ENCODE data around the gene PRKCQ. TPM values are rescaled to one million over a fixed set of nuclear protein-coding genes. Genes with fewer than 3 reads are reported as not detected.

The PRKCQ gene
- total and polyA plus RNA-seq, 11 donors, result 0.04 to 2.0 (median 0.13) TPM; not detected in 1

DNA sequence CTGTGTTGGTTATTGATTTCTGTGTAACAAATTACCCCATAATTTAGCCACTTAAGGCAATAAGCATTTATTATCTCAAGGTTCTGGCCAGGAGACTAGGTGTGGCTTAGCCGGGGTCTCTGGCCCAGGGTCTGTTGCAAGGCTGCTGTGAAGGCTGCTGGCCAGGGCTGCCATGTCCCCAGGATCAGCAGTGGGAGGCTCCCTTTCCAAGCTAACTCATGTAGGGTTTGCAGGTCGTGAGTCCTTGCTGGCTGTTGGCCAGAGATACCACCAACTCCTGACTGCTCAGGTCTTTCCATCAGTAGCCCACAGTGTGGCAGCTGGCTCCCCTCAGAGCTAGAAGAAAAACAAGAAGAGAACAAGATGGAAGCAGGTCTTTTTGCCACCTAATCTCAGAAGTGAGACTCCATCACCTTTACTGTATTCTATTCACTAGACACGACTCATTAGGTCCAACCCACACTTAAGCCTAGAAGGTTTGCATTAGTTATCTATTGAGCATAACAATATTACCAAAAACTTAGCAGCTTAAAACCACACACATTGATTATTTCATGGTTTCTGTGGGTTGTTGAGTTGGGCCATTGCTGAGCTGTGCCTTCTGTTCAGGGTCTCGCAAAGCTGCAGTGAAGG lies 191.7 kb downstream of the PRKCQ start:
- no peak overlapping the region for H3K4me3 ChIP-seq
- no peaks in the 10 kb centered on the region for H3K36me3 ChIP-seq
- no peak overlapping the region for H3K27ac ChIP-seq
- H3K27me3 ChIP-seq, result no peaks in the 10 kb centered on the region
- intact Hi-C loops (cut with DNase I), result no loop called here
- DNase-seq, result no peak
- 59 to 77% (median 65%) methylated on average over 4 of the region's 4 CpGs for WGBS, 4 donors
- ATAC-seq, result no peak
- H3K9me3 ChIP-seq, result peaks cover 0 to 30% (median 14%) of the 10 kb centered on the region in 12 donors
- TF ChIP-seq POLR2A (IDR thresholded peaks at IDR 0.05), result no peak
- TF ChIP-seq, protein P1, sequence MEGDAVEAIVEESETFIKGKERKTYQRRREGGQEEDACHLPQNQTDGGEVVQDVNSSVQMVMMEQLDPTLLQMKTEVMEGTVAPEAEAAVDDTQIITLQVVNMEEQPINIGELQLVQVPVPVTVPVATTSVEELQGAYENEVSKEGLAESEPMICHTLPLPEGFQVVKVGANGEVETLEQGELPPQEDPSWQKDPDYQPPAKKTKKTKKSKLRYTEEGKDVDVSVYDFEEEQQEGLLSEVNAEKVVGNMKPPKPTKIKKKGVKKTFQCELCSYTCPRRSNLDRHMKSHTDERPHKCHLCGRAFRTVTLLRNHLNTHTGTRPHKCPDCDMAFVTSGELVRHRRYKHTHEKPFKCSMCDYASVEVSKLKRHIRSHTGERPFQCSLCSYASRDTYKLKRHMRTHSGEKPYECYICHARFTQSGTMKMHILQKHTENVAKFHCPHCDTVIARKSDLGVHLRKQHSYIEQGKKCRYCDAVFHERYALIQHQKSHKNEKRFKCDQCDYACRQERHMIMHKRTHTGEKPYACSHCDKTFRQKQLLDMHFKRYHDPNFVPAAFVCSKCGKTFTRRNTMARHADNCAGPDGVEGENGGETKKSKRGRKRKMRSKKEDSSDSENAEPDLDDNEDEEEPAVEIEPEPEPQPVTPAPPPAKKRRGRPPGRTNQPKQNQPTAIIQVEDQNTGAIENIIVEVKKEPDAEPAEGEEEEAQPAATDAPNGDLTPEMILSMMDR (IDR thresholded peaks at IDR 0.05), result no peak
- peaks cover 0 to 22% (median 0%) of the 10 kb centered on the region in 12 donors for H3K4me1 ChIP-seq

GRCh38 chr10:6386960-6387359 lies 193.1 kb downstream of the PRKCQ start:
- TF ChIP-seq, protein P1 (IDR thresholded peaks at IDR 0.05), result no peak
- DNase-seq (no peak), ATAC-seq (no peak)
- Histone ChIP-seq H3K4me1 (peaks cover 0 to 37% (median 0%) of the 10 kb centered on the region in 12 donors), H3K27me3 (no peaks in the 10 kb centered on the region), H3K27ac (no peak overlapping the region), H3K36me3 (no peaks in the 10 kb centered on the region), H3K9me3 (peaks cover 0 to 30% (median 14%) of the 10 kb centered on the region in 12 donors), H3K4me3 (no peak overlapping the region)
- 90 to 94% (median 92%) methylated on average over 5 of the region's 5 CpGs for WGBS, 4 donors
- intact Hi-C loops (cut with DNase I), result no loop called here

GRCh38 chr10:6386346-6386745 lies 193.7 kb downstream of the PRKCQ start:
- DNase-seq (peak in 3 of 5 donors; percentile 31 to 77 (median 48)), ATAC-seq (peak in 3 of 4 donors; percentile 37 to 70 (median 65))
- H3K27me3 ChIP-seq, result no peaks in the 10 kb centered on the region
- H3K4me3 ChIP-seq, result no peak overlapping the region
- peaks cover 0 to 39% (median 0%) of the 10 kb centered on the region in 12 donors for H3K4me1 ChIP-seq
- intact Hi-C loops (cut with DNase I), result no loop called here
- H3K36me3 ChIP-seq, result no peaks in the 10 kb centered on the region
- 82 to 87% (median 86%) methylated on average over 4 to 6 of the region's 6 CpGs for WGBS, 4 donors
- no peak overlapping the region for H3K27ac ChIP-seq
- peaks cover 0 to 30% (median 14%) of the 10 kb centered on the region in 12 donors for H3K9me3 ChIP-seq
- no peak for TF ChIP-seq POLR2A (IDR thresholded peaks at IDR 0.05)
- TF ChIP-seq, protein P1 (IDR thresholded peaks at IDR 0.05), result no peak

GRCh38 chr10:6385665-6386064 lies 194.4 kb downstream of the PRKCQ start:
- Histone ChIP-seq H3K4me3 (no peak overlapping the region), H3K27me3 (no peaks in the 10 kb centered on the region), H3K4me1 (peaks cover 0 to 38% (median 0%) of the 10 kb centered on the region in 12 donors), H3K9me3 (peaks cover 0 to 27% (median 15%) of the 10 kb centered on the region in 12 donors), H3K27ac (peak overlapping the region in 1 of 12 donors; percentile 44), H3K36me3 (no peaks in the 10 kb centered on the region)
- no peak for DNase-seq
- no peak for TF ChIP-seq POLR2A (IDR thresholded peaks at IDR 0.05)
- TF ChIP-seq, protein P1 (IDR thresholded peaks at IDR 0.05), result no peak
- intact Hi-C loops (cut with DNase I), result no loop called here
- 67 to 100% (median 80%) methylated on average over 3 of the region's 3 CpGs for WGBS, 4 donors
- no peak for ATAC-seq
